Stimulated activated CD4-positive, alpha-beta T cell treated with anti-CD3 and anti-CD28 coated beads, Interleukin-4, amount 100 ng/mL, for 1 hour (primary cell): ENCODE data around the gene H6PD.
A peak's percentile ranks its signal among the peaks of the same experiment; 100 is the strongest.

Source experiments
- DNase-seq: peaks from one replicate; pipeline ENCODE4 v3.0.0-alpha.2; 2020

Gene H6PD

GRCh38 chr1:9242338-9242969, 7.9 kb downstream of the H6PD start:
- no peak for DNase-seq

GRCh38 chr1:9243066-9243739, 8.6 kb downstream of the H6PD start:
- no peak for DNase-seq

- no peak for DNase-seq
Measured at GRCh38 chr1:9244501-9245229, 10.1 kb downstream of the H6PD start.

GRCh38 chr1:9245230-9245619, 10.7 kb downstream of the H6PD start:
- DNase-seq = no peak

- no peak for DNase-seq
Measured at GRCh38 chr1:9245661-9246060, 11.1 kb downstream of the H6PD start.

GRCh38 chr1:9246215-9246614, 11.6 kb downstream of the H6PD start:
- no peak for DNase-seq

- DNase-seq = no peak
Measured at GRCh38 chr1:9246841-9247785, 12.5 kb downstream of the H6PD start.

GRCh38 chr1:9247894-9248293, 13.3 kb downstream of the H6PD start:
- no peak for DNase-seq

- no peak for DNase-seq
Measured at GRCh38 chr1:9248341-9249262, 14.0 kb downstream of the H6PD start.

GRCh38 chr1:9249263-9249533, 14.6 kb downstream of the H6PD start:
- DNase-seq = no peak

GRCh38 chr1:9249534-9250410, 15.2 kb downstream of the H6PD start:
- DNase-seq = peak; percentile 16

GRCh38 chr1:9250411-9251381, 16.1 kb downstream of the H6PD start:
- DNase-seq = no peak

- DNase-seq = no peak
Measured at GRCh38 chr1:9251501-9251900, 16.9 kb downstream of the H6PD start.

GRCh38 chr1:9253004-9253403, 18.4 kb downstream of the H6PD start:
- no peak for DNase-seq

- no peak for DNase-seq
Measured at GRCh38 chr1:9253453-9254105, 19.0 kb downstream of the H6PD start.

GRCh38 chr1:9256332-9256731, 21.8 kb downstream of the H6PD start:
- no peak for DNase-seq

- DNase-seq = no peak
Measured at GRCh38 chr1:9257851-9258250, 23.3 kb downstream of the H6PD start.

GRCh38 chr1:9258629-9259028, 24.1 kb downstream of the H6PD start:
- DNase-seq = no peak

- no peak for DNase-seq
Measured at GRCh38 chr1:9260059-9260766, 25.6 kb downstream of the H6PD start.
